Measurements from ENCODE around the gene KIAA0930. TPM values are rescaled to one million over a fixed set of nuclear protein-coding genes. Genes with fewer than 3 reads are reported as not detected.

KIAA0930 gene
- total RNA-seq, 4 donors from 2014 or later, result 18.0 to 51.2 (median 25.1) TPM

DNA sequence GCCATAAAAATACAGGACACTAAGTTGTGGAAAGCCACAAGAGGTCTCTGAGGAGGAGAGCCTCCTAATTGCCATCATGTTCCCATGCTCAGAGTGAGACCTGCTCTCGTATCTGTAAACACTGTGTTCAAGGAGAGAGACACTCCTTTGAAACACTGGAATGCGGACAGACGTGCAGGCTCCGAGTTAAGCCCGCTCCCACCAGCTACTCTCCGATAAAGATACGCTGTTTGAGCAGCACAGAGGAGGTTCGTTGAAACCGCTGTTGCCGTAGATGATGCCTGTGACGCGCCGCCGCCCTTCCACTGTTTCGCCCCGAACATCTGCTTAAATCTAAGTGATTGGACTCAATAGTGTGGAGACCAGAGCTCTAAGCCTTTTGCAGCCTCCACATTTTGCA, 51.9 kb downstream of the KIAA0930 start:
- Histone ChIP-seq H3K27ac (no peak overlapping the region), H3K27me3 (no peaks in the 10 kb centered on the region), H3K4me1 (no peaks in the 10 kb centered on the region), H3K4me3 (no peak overlapping the region), H3K36me3 (peaks cover 0 to 17% (median 8%) of the 10 kb centered on the region in 4 donors), H3K9me3 (no peaks in the 10 kb centered on the region)
- no peak for DNase-seq
- in situ Hi-C loops (cut with MboI; ENCODE audit: low pct_ligation_motif_present in 1 of 4, low pct_unique_long_range_greater_than_20kb in 1 of 4, low sequenced_read_pairs in 3 of 4), result no loop called here
- intact Hi-C loops (cut with DNase I; ENCODE audit: low total_unique reads), result no loop called here
- 85% methylated on average over 16 of the region's 16 CpGs; no CpG with 5 or more reads in 1 of the 2 donors for WGBS, 2 donors (ENCODE audit: low coverage in 1 of 2)
- TF ChIP-seq, protein P1, sequence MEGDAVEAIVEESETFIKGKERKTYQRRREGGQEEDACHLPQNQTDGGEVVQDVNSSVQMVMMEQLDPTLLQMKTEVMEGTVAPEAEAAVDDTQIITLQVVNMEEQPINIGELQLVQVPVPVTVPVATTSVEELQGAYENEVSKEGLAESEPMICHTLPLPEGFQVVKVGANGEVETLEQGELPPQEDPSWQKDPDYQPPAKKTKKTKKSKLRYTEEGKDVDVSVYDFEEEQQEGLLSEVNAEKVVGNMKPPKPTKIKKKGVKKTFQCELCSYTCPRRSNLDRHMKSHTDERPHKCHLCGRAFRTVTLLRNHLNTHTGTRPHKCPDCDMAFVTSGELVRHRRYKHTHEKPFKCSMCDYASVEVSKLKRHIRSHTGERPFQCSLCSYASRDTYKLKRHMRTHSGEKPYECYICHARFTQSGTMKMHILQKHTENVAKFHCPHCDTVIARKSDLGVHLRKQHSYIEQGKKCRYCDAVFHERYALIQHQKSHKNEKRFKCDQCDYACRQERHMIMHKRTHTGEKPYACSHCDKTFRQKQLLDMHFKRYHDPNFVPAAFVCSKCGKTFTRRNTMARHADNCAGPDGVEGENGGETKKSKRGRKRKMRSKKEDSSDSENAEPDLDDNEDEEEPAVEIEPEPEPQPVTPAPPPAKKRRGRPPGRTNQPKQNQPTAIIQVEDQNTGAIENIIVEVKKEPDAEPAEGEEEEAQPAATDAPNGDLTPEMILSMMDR (IDR thresholded peaks at IDR 0.05), result no peak
- TF ChIP-seq EP300 (IDR thresholded peaks at IDR 0.05; ENCODE audit: low read depth) (no peak), POLR2A (IDR thresholded peaks at IDR 0.05) (no peak), POLR2AphosphoS5 (IDR thresholded peaks at IDR 0.05) (no peak)

DNA sequence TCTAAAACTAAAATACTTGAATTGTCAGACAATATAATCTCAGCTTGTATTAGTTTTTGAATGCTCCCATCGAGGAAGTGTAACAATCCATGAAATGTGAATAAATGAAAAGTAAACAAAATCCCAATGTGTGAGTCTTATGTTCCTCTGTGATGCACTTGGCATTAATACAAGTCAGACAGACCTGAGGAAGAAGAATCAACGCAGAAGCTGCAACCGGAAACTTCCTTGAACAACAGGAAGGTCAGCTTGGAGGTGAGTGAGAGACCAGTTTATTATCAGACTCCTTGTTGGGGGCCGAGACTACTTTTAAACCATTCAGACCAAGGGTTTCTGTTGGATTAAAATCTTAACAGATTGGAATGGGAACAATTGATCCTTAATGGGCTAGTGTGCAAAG, 52.8 kb downstream of the KIAA0930 start:
- Histone ChIP-seq H3K9me3 (no peaks in the 10 kb centered on the region), H3K27me3 (no peaks in the 10 kb centered on the region), H3K4me1 (no peaks in the 10 kb centered on the region), H3K36me3 (peaks cover 0 to 25% (median 11%) of the 10 kb centered on the region in 4 donors), H3K4me3 (no peak overlapping the region), H3K27ac (no peak overlapping the region)
- intact Hi-C loops (cut with DNase I; ENCODE audit: low total_unique reads), result no loop called here
- 63 to 65% methylated on average over 4 of the region's 4 CpGs for WGBS, 2 donors (ENCODE audit: low coverage in 1 of 2)
- TF ChIP-seq POLR2AphosphoS5 (IDR thresholded peaks at IDR 0.05) (no peak), POLR2A (IDR thresholded peaks at IDR 0.05) (no peak), EP300 (IDR thresholded peaks at IDR 0.05; ENCODE audit: low read depth) (no peak)
- TF ChIP-seq, protein P1 (IDR thresholded peaks at IDR 0.05), result no peak
- no peak for DNase-seq
- in situ Hi-C loops (cut with MboI; ENCODE audit: low pct_ligation_motif_present in 1 of 4, low pct_unique_long_range_greater_than_20kb in 1 of 4, low sequenced_read_pairs in 3 of 4), result no loop called here

DNA sequence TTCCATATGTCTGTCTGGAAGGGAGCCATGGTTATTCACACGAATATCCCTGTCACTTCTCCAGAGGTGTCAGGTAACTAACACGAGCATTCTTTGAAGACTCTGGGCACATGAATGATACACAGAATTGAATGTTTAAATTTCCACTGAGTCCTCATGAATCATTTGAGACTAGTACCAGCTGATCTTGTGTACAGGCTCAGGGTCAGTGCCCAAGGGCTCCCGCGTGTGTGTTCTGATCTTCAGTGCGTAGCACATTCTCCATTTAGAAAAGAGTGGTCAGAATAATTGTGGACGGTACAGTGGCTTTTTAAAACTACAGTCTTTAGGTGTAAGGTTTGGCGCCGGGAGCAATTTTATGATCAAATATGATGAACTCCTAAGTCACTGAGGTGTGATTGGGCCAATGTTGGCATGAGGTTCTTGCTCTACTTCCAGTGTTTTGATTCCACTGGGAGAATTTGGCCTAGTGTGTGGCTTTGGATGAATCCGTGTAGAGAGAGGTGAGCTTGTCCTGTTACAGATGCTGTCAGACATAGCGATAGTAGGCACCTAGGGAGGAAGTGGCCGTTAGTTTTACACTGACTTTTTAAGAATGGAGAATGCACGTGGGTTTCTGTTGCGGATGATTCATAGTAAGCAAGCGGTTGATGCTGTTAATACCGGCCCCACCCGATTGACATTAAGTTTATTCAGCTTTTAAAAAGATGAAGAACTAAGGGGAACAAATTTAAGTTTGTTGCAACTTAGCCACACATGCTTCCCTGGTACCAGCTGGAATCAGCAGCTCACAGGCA, 54.8 kb downstream of the KIAA0930 start:
- in situ Hi-C loops (cut with MboI; ENCODE audit: low pct_ligation_motif_present in 1 of 4, low pct_unique_long_range_greater_than_20kb in 1 of 4, low sequenced_read_pairs in 3 of 4), result no loop called here
- no peak overlapping the region for H3K27ac ChIP-seq

DNA sequence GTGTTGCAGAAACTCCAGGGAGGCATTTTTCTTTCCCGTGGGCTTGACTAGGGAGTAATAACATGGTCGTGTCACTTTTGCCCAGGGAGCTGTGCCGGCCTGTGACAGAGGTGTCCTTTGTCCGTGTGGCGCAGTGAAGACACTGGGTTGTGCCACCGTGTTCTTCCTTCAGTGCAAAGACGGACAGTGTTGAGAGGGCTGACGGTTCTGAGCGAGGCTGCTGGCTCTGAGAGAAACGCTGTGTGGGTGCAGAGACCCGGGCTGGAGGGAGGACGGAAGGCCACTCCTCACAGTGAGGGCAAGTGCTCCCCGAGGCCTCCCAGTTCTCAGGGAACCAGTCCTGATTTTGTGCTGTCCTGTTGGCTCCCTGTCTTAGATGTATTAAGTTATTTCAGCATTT, 56.7 kb downstream of the KIAA0930 start:
- in situ Hi-C loops (cut with MboI; ENCODE audit: low pct_ligation_motif_present in 1 of 4, low pct_unique_long_range_greater_than_20kb in 1 of 4, low sequenced_read_pairs in 3 of 4) (no loop called here), intact Hi-C loops (cut with DNase I; ENCODE audit: low total_unique reads) (no loop called here)
- Histone ChIP-seq H3K36me3 (peaks cover 0 to 49% (median 20%) of the 10 kb centered on the region in 4 donors), H3K4me3 (no peak overlapping the region), H3K4me1 (no peaks in the 10 kb centered on the region), H3K9me3 (no peaks in the 10 kb centered on the region), H3K27me3 (no peaks in the 10 kb centered on the region), H3K27ac (no peak overlapping the region)
- no peak for TF ChIP-seq POLR2A (IDR thresholded peaks at IDR 0.05)
- no peak for TF ChIP-seq EP300 (IDR thresholded peaks at IDR 0.05; ENCODE audit: low read depth)
- DNase-seq, result no peak
- 95 to 100% methylated on average over 3 to 13 of the region's 13 CpGs for WGBS, 2 donors (ENCODE audit: low coverage in 1 of 2)

More for the DNA sequence above, 54.8 kb downstream of the KIAA0930 start:
- H3K36me3 ChIP-seq, result peaks cover 0 to 34% (median 16%) of the 10 kb centered on the region in 4 donors
- WGBS, 2 donors (ENCODE audit: low coverage in 1 of 2), result 73 to 85% methylated on average over 12 to 16 of the region's 16 CpGs
- TF ChIP-seq POLR2AphosphoS5 (IDR thresholded peaks at IDR 0.05) (no peak), POLR2A (IDR thresholded peaks at IDR 0.05) (no peak), EP300 (IDR thresholded peaks at IDR 0.05; ENCODE audit: low read depth) (no peak)
- TF ChIP-seq, protein P1 (IDR thresholded peaks at IDR 0.05), result no peak
- no peaks in the 10 kb centered on the region for H3K9me3 ChIP-seq
- no peak for DNase-seq
- no peaks in the 10 kb centered on the region for H3K27me3 ChIP-seq
- H3K4me1 ChIP-seq, result no peaks in the 10 kb centered on the region
- intact Hi-C loops (cut with DNase I; ENCODE audit: low total_unique reads), result no loop called here
- H3K4me3 ChIP-seq, result no peak overlapping the region
